ENCODE data around the gene MPV17.

DNA sequence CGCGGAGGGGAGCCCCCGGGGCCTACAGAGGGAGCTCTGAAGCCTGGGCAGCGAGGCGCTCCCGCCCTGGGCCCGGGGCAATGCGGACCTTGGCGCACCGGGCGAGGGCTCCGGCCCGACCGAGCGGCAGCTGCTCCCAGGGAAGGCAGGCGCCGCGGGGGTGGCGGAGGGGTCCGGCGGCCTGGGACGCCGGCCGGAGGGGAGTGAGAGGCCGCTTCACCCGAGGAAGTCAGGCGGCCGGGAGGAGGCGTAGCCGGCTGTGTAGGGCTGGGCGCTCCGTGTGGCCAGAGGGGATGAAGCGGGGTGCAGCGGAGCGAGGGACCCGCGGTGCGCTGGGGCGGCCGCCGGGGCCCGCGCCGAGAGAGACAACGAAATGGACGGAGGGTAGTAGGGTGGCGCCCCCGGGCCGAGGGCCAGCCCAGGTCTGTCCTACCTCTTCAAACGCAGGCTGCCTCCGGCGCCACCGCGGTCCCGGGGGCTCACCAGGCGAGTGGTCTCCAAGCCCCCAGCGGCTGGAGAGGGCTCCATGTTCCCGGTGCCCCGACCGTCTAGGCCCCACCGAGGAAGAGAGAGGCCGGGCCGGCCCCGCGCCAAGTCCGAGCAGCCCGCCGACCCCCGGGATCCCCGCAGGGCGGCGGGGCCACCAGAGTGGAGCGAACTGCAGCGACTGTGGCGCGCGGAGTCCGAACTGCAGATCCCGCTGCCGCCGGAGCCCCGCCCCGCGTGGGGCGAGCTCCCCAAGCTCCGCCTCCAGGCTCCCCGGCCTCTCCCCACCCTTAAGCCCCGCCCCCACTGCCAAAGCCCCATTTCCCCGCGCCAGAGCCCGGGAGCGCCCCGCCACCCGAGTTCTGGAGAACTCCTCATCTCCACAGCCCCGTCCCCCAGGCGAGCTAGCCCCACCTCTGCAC, 60.3 kb downstream of the MPV17 start, which contains the start of gene SLC30A3:
- TF ChIP-seq, protein P1, sequence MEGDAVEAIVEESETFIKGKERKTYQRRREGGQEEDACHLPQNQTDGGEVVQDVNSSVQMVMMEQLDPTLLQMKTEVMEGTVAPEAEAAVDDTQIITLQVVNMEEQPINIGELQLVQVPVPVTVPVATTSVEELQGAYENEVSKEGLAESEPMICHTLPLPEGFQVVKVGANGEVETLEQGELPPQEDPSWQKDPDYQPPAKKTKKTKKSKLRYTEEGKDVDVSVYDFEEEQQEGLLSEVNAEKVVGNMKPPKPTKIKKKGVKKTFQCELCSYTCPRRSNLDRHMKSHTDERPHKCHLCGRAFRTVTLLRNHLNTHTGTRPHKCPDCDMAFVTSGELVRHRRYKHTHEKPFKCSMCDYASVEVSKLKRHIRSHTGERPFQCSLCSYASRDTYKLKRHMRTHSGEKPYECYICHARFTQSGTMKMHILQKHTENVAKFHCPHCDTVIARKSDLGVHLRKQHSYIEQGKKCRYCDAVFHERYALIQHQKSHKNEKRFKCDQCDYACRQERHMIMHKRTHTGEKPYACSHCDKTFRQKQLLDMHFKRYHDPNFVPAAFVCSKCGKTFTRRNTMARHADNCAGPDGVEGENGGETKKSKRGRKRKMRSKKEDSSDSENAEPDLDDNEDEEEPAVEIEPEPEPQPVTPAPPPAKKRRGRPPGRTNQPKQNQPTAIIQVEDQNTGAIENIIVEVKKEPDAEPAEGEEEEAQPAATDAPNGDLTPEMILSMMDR (IDR thresholded peaks at IDR 0.05; ENCODE audit: low read length) = no peak
- no peak for TF ChIP-seq EZH2 (IDR thresholded peaks at IDR 0.05; ENCODE audit: borderline replicate concordance, low read length)
